Ishikawa (cell line): ENCODE results near the gene ZNF474.

Source experiments
- CREB1 ChIP-seq: IDR thresholded peaks from 2 replicates; pipeline ENCODE4 v1.6.1; 2012; ENCODE audit warnings: low read depth
- EGR1 ChIP-seq: IDR thresholded peaks from 2 replicates; pipeline ENCODE4 v1.6.1; 2012
- EP300 ChIP-seq: IDR thresholded peaks from 2 replicates; pipeline ENCODE4 v1.6.1; 2012; ENCODE audit warnings: borderline replicate concordance
- FOXM1 ChIP-seq: IDR thresholded peaks from 2 replicates; pipeline ENCODE4 v1.6.1; 2012; ENCODE audit warnings: low read depth, borderline replicate concordance
- NFIC ChIP-seq: IDR thresholded peaks from 2 replicates; pipeline ENCODE4 v1.6.1; 2012
- TAF1 ChIP-seq: IDR thresholded peaks from 2 replicates; pipeline ENCODE4 v1.6.1; 2012; ENCODE audit warnings: low read depth, mild to moderate bottlenecking
- YY1 ChIP-seq: IDR thresholded peaks from 2 replicates; pipeline ENCODE4 v1.6.1; 2012; ENCODE audit warnings: low read depth
- TF ChIP-seq, protein P1 (sequence below): IDR thresholded peaks from 2 replicates; pipeline ENCODE4 v1.6.1; 2012

DNA sequence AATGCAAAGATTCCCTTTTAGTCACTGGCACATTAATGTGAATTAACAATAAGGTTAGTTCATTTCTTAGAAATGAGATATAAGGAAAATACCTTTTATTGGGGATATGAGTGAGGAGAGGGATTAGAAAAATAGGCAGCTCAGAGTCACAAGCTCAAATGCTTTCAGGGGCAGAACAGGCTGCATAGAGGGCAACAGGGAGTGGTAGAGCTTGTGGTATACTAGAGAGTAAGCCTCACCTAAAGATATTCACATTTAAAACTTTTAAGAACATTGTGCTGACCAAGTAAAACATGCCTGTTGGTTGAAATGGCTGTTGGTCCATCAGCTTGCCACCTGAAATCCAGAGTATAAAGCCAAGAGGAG is 34.7 kb downstream of the ZNF474 start:
- no peak for TF ChIP-seq TAF1
- TF ChIP-seq NFIC, result no peak
- no peak for TF ChIP-seq EP300
- TF ChIP-seq, protein P1, sequence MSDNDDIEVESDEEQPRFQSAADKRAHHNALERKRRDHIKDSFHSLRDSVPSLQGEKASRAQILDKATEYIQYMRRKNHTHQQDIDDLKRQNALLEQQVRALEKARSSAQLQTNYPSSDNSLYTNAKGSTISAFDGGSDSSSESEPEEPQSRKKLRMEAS, result no peak
- no peak for TF ChIP-seq CREB1
- TF ChIP-seq FOXM1, result no peak
- no peak for TF ChIP-seq YY1
- no peak for TF ChIP-seq EGR1
